Measurements from ENCODE around the gene KAZALD1.

- TF ChIP-seq CTCF (IDR thresholded peaks at IDR 0.05) (no peak), POLR2A (IDR thresholded peaks at IDR 0.05) (no peak)
Observed at GRCh38 chr10:101103430-101103829, 41.6 kb downstream of the KAZALD1 start.
